Measurements from ENCODE around the gene NAV2.

Gene NAV2

DNA sequence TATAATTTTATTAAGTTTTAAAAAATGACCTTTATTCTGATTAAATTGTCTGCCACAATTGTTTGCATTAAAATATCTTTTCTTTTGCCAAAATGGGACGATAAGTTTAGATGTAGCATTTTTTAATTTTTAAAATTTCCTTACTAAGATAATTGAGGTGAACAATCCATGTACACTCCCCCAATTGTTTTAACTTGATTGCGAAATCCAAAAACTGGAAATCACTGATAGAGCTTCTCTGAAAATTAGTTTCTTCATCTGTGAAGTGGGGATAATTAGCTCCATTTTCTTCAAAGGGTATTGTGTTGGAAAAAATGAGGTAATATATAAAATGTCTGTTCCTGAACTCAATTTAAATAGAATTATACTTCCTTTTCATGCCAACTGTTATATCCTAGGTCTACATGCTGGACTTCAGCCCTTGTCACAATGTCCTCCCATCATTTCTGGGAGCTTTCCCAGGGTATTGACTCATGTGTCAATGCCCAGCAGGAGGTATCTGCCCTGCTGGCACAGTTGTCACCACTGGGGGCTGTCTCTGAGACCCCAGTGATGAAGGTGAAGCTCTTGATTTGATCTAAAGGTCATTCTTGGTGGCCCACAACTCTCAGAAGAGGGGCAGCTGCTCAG lies 28.7 kb upstream of the NAV2 start:
- DNase-seq (ENCODE audit: extremely low spot score): no peak
- POLR2A ChIA-PET: no interaction called here
- CTCF ChIA-PET: interaction anchor here (1.3 to 1.7 kb wide), 3 partner anchors 10 to 130 kb away, joined by 3 to 5 read pairs (median 3); no protein-coding TSS in a partner anchor
- TF ChIP-seq, protein P1, sequence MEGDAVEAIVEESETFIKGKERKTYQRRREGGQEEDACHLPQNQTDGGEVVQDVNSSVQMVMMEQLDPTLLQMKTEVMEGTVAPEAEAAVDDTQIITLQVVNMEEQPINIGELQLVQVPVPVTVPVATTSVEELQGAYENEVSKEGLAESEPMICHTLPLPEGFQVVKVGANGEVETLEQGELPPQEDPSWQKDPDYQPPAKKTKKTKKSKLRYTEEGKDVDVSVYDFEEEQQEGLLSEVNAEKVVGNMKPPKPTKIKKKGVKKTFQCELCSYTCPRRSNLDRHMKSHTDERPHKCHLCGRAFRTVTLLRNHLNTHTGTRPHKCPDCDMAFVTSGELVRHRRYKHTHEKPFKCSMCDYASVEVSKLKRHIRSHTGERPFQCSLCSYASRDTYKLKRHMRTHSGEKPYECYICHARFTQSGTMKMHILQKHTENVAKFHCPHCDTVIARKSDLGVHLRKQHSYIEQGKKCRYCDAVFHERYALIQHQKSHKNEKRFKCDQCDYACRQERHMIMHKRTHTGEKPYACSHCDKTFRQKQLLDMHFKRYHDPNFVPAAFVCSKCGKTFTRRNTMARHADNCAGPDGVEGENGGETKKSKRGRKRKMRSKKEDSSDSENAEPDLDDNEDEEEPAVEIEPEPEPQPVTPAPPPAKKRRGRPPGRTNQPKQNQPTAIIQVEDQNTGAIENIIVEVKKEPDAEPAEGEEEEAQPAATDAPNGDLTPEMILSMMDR (IDR thresholded peaks at IDR 0.05; ENCODE audit: control extremely low read depth, extremely low read depth, low read depth, missing control alignments): no peak

DNA sequence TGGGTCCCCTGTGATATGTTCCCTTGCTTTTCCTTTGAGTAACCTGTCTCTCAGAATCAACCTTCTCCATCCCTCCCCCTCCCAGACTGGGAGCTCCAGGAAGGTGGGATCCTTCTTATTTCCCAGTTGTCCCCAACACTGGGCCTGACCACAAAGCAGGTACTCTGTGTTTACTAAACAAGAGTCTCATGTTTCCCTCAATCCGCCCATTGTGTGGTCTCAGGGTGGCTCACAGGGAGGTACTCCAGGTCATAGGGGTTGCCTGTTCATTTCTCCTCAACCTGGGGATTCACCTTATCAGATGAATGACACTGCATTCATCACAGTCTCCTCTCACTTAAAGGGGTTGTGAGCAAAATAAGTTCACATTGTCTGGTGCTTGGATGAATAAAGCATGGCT lies 26.4 kb upstream of the NAV2 start:
- CTCF ChIA-PET: interaction anchor here (1.3 kb wide), 1 partner anchor 57 kb away, joined by 3 read pairs; no protein-coding TSS in a partner anchor
- TF ChIP-seq, protein P1 (IDR thresholded peaks at IDR 0.05; ENCODE audit: control extremely low read depth, extremely low read depth, low read depth, missing control alignments): no peak
- POLR2A ChIA-PET: no interaction called here
- DNase-seq (ENCODE audit: extremely low spot score): no peak

DNA sequence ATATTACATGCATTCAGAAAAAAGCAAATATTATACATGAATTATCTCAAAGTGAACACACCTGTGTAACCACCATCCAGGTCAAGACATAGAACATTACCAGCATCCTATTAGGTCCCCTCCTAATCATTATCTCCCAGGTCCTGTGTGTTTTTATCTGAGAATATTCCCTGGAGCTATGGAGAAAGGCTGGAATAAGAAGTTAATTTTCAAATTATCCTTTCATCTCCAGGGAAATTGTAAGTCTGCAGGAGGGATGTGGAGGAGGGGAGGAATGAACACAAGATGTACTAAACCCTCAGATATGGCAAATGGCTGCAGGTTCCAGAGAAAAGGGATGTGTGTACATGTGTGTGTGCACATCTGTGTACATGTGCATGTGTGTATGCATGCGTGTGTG lies 25.2 kb upstream of the NAV2 start:
- ChIA-PET POLR2A (no interaction called here), CTCF (no interaction called here)
- DNase-seq (ENCODE audit: extremely low spot score): no peak
- TF ChIP-seq, protein P1 (IDR thresholded peaks at IDR 0.05; ENCODE audit: control extremely low read depth, extremely low read depth, low read depth, missing control alignments): no peak

DNA sequence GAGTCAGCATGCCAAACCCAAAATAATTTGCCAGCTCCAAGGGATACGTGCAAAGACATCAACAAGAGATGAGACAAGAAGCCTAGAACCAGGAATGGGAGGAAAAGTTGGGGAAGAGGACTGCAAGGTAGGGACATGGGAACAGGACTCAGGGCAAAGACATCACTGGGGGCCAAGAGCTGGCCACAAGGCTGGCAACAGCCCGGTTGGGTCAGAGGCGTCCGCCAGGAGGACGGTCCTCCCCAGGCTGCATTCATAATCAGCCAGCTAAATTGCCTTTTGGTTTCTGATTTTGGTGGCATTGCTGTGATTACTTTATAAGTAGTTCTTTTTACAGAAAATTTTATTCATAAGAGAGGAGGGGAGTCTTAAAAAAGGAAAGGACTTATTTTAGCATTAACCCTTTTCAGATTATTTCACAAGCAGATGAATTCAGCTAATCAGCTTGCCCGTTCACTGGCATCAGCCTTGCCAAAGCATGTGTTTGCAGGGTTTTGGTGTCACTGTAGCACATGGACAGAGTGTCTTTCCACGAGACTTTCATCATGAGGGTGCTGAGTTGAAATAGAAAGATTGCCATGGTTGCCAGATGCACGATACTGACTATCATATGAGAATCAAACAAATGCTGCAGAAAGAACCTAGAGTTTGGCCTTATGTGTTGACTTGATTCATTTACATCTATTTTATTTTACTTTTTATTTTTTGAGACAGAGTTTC lies 23.2 kb upstream of the NAV2 start:
- TF ChIP-seq, protein P1 (IDR thresholded peaks at IDR 0.05; ENCODE audit: control extremely low read depth, extremely low read depth, low read depth, missing control alignments): no peak
- no peak for DNase-seq (ENCODE audit: extremely low spot score)
- CTCF ChIA-PET: interaction anchor here (1.7 kb wide), 1 partner anchor 92 kb away, joined by 3 read pairs; no protein-coding TSS in a partner anchor
- POLR2A ChIA-PET: no interaction called here

DNA sequence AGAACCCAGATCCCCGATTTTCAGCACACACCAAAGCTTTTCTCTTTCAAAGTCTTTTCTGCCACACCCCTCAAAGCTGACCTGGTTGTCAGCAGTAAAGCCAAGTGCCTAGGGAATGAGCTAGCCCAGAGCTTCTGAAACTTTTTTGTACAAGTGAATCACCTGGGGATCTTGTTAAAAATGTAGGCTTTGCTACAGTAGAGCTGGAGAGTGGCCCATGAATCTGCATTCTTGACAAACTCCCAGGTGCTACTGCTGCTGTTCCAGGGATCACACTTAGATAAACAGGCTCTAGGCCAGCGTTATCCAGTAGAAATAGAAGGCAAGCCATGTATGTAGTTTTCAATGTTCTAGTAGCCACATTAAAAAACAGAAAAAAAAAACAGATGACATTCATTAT lies 21.8 kb upstream of the NAV2 start:
- DNase-seq (ENCODE audit: extremely low spot score): no peak
- TF ChIP-seq, protein P1 (IDR thresholded peaks at IDR 0.05; ENCODE audit: control extremely low read depth, extremely low read depth, low read depth, missing control alignments): no peak
- ChIA-PET CTCF (interaction anchor here (1.7 kb wide), 1 partner anchor 93 kb away, joined by 3 read pairs; no protein-coding TSS in a partner anchor), POLR2A (no interaction called here)

DNA sequence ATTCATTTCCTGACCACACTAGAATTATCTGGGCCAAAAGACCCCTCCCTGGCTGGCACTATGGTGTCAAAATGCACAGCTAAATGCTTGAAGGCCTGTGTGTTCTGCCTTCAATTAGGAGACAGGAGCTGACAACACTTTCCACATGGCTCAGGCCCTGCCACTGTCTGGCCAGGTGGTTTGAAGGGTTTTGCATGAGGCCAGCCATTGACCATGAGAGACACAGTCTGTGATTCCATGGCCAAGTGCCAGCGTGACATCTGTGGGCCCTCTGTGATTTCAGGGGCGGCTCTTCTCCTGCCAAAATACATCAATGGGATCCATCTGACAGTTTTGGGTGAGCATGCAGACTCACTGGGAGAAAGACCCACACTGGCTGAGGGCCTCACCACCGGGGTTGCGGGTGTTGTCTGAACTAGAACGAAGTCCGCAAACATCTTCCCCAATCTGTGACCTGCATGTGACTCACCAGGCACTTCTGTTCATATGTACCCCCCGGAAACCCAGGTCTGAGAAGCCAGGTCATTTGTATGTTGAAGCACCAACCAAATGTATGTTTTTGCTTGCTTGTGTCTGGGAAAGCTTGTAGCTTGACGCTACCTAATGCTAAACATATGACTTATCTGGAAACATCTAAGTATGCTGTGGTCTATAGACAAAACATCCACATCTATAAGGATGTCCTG lies 20.7 kb upstream of the NAV2 start:
- ChIA-PET POLR2A (no interaction called here), CTCF (no interaction called here)
- TF ChIP-seq, protein P1 (IDR thresholded peaks at IDR 0.05; ENCODE audit: control extremely low read depth, extremely low read depth, low read depth, missing control alignments): no peak
- DNase-seq (ENCODE audit: extremely low spot score): no peak

All from GM10248 (cell line).